Measurements from ENCODE around the gene PPP6R2. TPM values are rescaled to one million over a fixed set of nuclear protein-coding genes. Genes with fewer than 3 reads are reported as not detected.
A peak's percentile ranks its signal among the peaks of the same experiment; 100 is the strongest.

Gene PPP6R2
- total and polyA plus RNA-seq, 10 donors: 23.6 to 76.2 (median 62.1) TPM

GRCh38 chr22:50308597-50308935 is 34.6 kb upstream of the PPP6R2 start:
- H3K27ac ChIP-seq: peak overlapping the region; percentile 66 to 94 (median 88)
- peaks cover 51 to 93% (median 84%) of the 10 kb centered on the region in 6 donors for H3K4me1 ChIP-seq
- H3K36me3 ChIP-seq: peaks cover 0 to 19% (median 0%) of the 10 kb centered on the region in 6 donors
- no peak for TF ChIP-seq CTCF (IDR thresholded peaks at IDR 0.05 in 8 of 11, conservative IDR thresholded peaks at IDR 0.05 in 3 of 11)
- TF ChIP-seq POLR2AphosphoS5 (IDR thresholded peaks at IDR 0.05): peak; percentile 75 to 84 (median 83)
- H3K27me3 ChIP-seq (replicated peaks in 1 of 7): peaks cover 0 to 47% (median 3%) of the 10 kb centered on the region in 7 donors
- WGBS, 5 donors: 15 to 36% (median 20%) methylated on average over 6 to 7 of the region's 7 CpGs
- no peaks in the 10 kb centered on the region for H3K9me3 ChIP-seq
- intact Hi-C loops (cut with DNase I; ENCODE audit: low total_unique reads): no loop called here
- H3K4me3 ChIP-seq: peak overlapping the region in 6 of 8 donors; percentile 22 to 91 (median 30)
- DNase-seq: peak; percentile 94

- no peak for DNase-seq
- TF ChIP-seq POLR2A (IDR thresholded peaks at IDR 0.05): no peak
- TF ChIP-seq POLR2AphosphoS5 (IDR thresholded peaks at IDR 0.05): peak in 2 of 3 donors; percentile 76 to 77
- no peak for TF ChIP-seq CTCF (IDR thresholded peaks at IDR 0.05 in 8 of 11, conservative IDR thresholded peaks at IDR 0.05 in 3 of 11)
- 35 to 44% (median 40%) methylated on average over 8 to 9 of the region's 9 CpGs for WGBS, 5 donors
- no peaks in the 10 kb centered on the region for H3K9me3 ChIP-seq
- peak overlapping the region; percentile 63 to 94 (median 88) for H3K27ac ChIP-seq
- intact Hi-C loops (cut with DNase I; ENCODE audit: low total_unique reads): no loop called here
- H3K36me3 ChIP-seq: peaks cover 0 to 14% (median 0%) of the 10 kb centered on the region in 6 donors
- H3K27me3 ChIP-seq (replicated peaks in 1 of 7): peaks cover 0 to 42% (median 3%) of the 10 kb centered on the region in 7 donors
- H3K4me3 ChIP-seq: peak overlapping the region in 1 of 8 donors; percentile 91
- peaks cover 51 to 93% (median 84%) of the 10 kb centered on the region in 6 donors for H3K4me1 ChIP-seq
These were observed 34.0 kb upstream of the PPP6R2 start for GRCh38 chr22:50308986-50309600.

GRCh38 chr22:50309601-50309991 is 33.5 kb upstream of the PPP6R2 start:
- Histone ChIP-seq H3K4me3 (no peak overlapping the region), H3K27ac (peak overlapping the region; percentile 63 to 94 (median 88)), H3K27me3 (replicated peaks in 1 of 7) (peaks cover 0 to 37% (median 3%) of the 10 kb centered on the region in 7 donors), H3K9me3 (no peaks in the 10 kb centered on the region), H3K4me1 (peaks cover 49 to 93% (median 84%) of the 10 kb centered on the region in 6 donors), H3K36me3 (peaks cover 0 to 14% (median 0%) of the 10 kb centered on the region in 6 donors)
- no peak for DNase-seq
- intact Hi-C loops (cut with DNase I; ENCODE audit: low total_unique reads): no loop called here
- 43 to 67% (median 59%) methylated on average over 1 to 7 of the region's 7 CpGs for WGBS, 5 donors
- TF ChIP-seq CTCF (IDR thresholded peaks at IDR 0.05 in 8 of 11, conservative IDR thresholded peaks at IDR 0.05 in 3 of 11) (no peak), POLR2A (IDR thresholded peaks at IDR 0.05) (no peak), POLR2AphosphoS5 (IDR thresholded peaks at IDR 0.05) (no peak)

DNA sequence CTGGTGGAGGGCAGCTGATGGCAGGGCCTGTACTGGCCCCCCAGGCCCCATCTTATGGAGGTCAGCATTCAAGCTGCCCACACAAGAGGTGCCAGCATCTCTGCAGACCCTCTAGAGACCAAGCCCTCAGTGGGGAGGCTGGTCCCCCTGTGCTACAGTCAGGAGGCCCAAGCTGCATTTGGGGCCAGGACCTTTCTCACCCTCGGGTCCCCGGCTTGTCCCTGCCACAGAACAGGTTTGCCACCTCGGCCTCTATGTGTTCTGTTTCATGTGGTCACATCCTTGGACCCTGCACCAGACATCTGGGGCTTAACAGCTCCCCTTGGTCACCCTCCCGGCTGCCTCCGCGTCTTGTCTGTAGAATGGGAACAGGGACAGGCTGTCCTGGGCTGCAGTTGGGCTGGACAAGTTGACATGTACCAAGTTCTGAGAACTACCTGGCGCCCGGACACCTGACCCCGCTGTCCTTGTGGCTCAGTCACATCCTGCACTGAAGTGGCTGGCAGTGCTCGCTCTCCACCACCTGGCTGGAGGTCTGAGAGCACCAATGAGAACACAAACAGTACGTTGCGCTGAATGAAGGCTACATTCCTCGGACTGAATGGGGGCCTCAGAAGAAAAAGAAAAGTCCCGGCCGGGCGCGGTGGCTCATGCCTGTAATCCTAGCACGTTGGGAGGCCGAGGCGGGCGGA is 33.0 kb upstream of the PPP6R2 start:
- H3K4me1 ChIP-seq: peaks cover 49 to 93% (median 84%) of the 10 kb centered on the region in 6 donors
- no peak overlapping the region for H3K4me3 ChIP-seq
- intact Hi-C loops (cut with DNase I; ENCODE audit: low total_unique reads): no loop called here
- peak overlapping the region in 7 of 8 donors; percentile 63 to 94 (median 91) for H3K27ac ChIP-seq
- TF ChIP-seq POLR2A (IDR thresholded peaks at IDR 0.05) (no peak), CTCF (IDR thresholded peaks at IDR 0.05 in 8 of 11, conservative IDR thresholded peaks at IDR 0.05 in 3 of 11) (no peak)
- 80 to 90% (median 85%) methylated on average over 19 to 21 of the region's 21 CpGs for WGBS, 5 donors
- H3K9me3 ChIP-seq: no peaks in the 10 kb centered on the region
- peaks cover 0 to 9% (median 0%) of the 10 kb centered on the region in 6 donors for H3K36me3 ChIP-seq
- H3K27me3 ChIP-seq (replicated peaks in 1 of 7): peaks cover 0 to 31% (median 3%) of the 10 kb centered on the region in 7 donors
- peak; percentile 75 for DNase-seq

Data from spleen (tissue), 11 donors.